Measurements from ENCODE around the gene TXLNG. TPM values are rescaled to one million over a fixed set of nuclear protein-coding genes. Genes with fewer than 3 reads are reported as not detected.

The TXLNG gene
- total RNA-seq, 2 experiments from 2014 or later: 10.8 to 10.9 TPM

GRCh38 chrX:16883487-16883804 is 97.2 kb downstream of the TXLNG start:
- ChIA-PET CTCF (interaction anchor here (0.6 to 4.2 kb wide), 21 partner anchors 9 to 1571 kb away, joined by 3 to 61 read pairs (median 4); partner anchors contain the start of gene RBBP7), POLR2A (no interaction called here)
- no peak overlapping the region for H3K4me3 Mint-ChIP-seq
- DNase-seq (no peak), ATAC-seq (no peak)
- H3K36me3 Mint-ChIP-seq (ENCODE audit: low read depth): no peaks in the 10 kb centered on the region
- no peak overlapping the region for H3K27ac Mint-ChIP-seq
- peaks cover 7% of the 10 kb centered on the region for H3K27me3 Mint-ChIP-seq (ENCODE audit: low read depth)
- H3K4me1 Mint-ChIP-seq (ENCODE audit: low read depth): peaks cover 13% of the 10 kb centered on the region
- H3K9me3 Mint-ChIP-seq (ENCODE audit: insufficient read depth): no peaks in the 10 kb centered on the region

- ATAC-seq: no peak
- Mint-ChIP-seq H3K4me3 (no peak overlapping the region), H3K9me3 (ENCODE audit: insufficient read depth) (no peaks in the 10 kb centered on the region), H3K4me1 (ENCODE audit: low read depth) (peaks cover 24% of the 10 kb centered on the region), H3K36me3 (ENCODE audit: low read depth) (no peaks in the 10 kb centered on the region), H3K27me3 (ENCODE audit: low read depth) (peaks cover 5% of the 10 kb centered on the region), H3K27ac (no peak overlapping the region)
- ChIA-PET CTCF (no interaction called here), POLR2A (no interaction called here)
- no peak for DNase-seq
These were observed 99.4 kb downstream of the TXLNG start for GRCh38 chrX:16885628-16886027.

GRCh38 chrX:16892504-16893362 is 106.5 kb downstream of the TXLNG start:
- POLR2A ChIA-PET: no interaction called here
- peaks cover 17% of the 10 kb centered on the region for H3K4me1 Mint-ChIP-seq (ENCODE audit: low read depth)
- ATAC-seq: peak; percentile 66

More at GRCh38 chrX:16892504-16893362, 106.5 kb downstream of the TXLNG start:
- Mint-ChIP-seq H3K36me3 (ENCODE audit: low read depth) (no peaks in the 10 kb centered on the region), H3K4me3 (no peak overlapping the region), H3K27me3 (ENCODE audit: low read depth) (peaks cover 3% of the 10 kb centered on the region), H3K9me3 (ENCODE audit: insufficient read depth) (no peaks in the 10 kb centered on the region), H3K27ac (no peak overlapping the region)
- CTCF ChIA-PET: interaction anchor here (0.5 to 2.5 kb wide), 7 partner anchors 8 to 161 kb away, joined by 3 to 23 read pairs (median 3); partner anchors contain the start of gene REPS2
- peak; percentile 67 for DNase-seq

Other genes starting within 250 kb of the TXLNG start
- gene S100G, start 136.3 kb upstream of the TXLNG start, total RNA-seq: not detected
- 1 to 10 TPM; 4.6 to 4.7 TPM for gene CTPS2, start 73.8 kb upstream of the TXLNG start, total RNA-seq
- 10 to 100 TPM; 13.0 to 13.9 TPM for gene SYAP1, start 66.9 kb upstream of the TXLNG start, total RNA-seq
- gene RBBP7, start 83.9 kb downstream of the TXLNG start, total RNA-seq: 100 to 1,000 TPM; 195 to 201 TPM
- not detected for gene REPS2, start 160.2 kb downstream of the TXLNG start, total RNA-seq

All from activated CD8-positive, alpha-beta T cell treated with anti-CD3 and anti-CD28 coated beads, Interleukin-2, amount 10 ng/mL, durations not matched to agents 7 days and 5 days (primary cell).